ACHN (cell line): ENCODE results near the gene VWA5B2.

Source experiments
- DNase-seq: peaks from one replicate; pipeline ENCODE4 v3.0.0-alpha.2; 2015
- in situ Hi-C: cut with HindIII; loops from 2 replicates; pipeline ENCODE4 v1.10.0; 2017; ENCODE audit warnings: low sequenced_read_pairs, low pct_ligation_motif_present, low pct_unique_long_range_greater_than_20kb

VWA5B2 gene

DNA sequence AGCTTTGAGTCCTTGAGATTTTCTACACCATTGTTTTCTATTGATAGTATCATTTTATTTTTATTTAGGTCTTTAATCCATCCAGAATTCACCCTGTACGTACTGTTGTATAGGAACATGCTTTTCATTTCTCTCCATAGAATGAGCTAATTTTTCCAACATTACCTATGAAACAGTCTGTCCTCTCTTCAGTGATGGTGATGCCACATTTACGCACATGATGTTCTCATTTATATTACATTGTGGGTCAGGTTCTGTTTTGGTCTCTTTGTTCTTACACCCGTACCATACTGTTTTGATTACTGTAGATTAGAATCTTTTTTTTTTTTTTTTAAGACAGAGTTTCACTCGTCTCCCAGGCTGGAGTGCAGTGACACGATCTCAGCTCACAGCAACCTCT, 17.7 kb upstream of the VWA5B2 start:
- DNase-seq, result no peak

GRCh38 chr3:184218814-184219213, 10.6 kb upstream of the VWA5B2 start:
- in situ Hi-C loops, result no loop called here
- DNase-seq, result no peak

More for the DNA sequence above, 17.7 kb upstream of the VWA5B2 start:
- in situ Hi-C loops, result no loop called here

GRCh38 chr3:184222521-184222920, 6.9 kb upstream of the VWA5B2 start:
- DNase-seq, result no peak
- in situ Hi-C loops, result no loop called here

DNA sequence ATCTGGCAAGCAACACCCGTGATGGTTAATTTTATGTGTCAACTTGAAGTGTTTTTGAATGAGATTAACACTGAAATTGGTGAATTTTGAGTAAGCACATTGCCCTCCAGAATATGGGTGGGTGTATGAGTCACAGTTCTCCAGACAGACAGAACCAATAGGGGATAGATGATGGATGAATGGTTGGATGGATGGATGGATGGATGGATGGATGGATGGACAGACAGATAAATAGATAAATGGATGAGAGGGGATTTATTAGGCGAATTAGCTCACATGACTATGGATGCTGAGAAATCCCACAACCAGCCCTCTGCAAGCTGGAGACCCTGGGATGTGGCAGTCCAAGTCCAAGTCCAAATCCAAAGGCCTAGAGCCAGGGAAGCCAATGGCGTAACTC, 5.4 kb upstream of the VWA5B2 start:
- in situ Hi-C loops, result no loop called here

GRCh38 chr3:184227481-184227935, 1.9 kb upstream of the VWA5B2 start:
- in situ Hi-C loops, result no loop called here
- DNase-seq, result peak; percentile 36

More for the DNA sequence above, 5.4 kb upstream of the VWA5B2 start:
- DNase-seq, result no peak

DNA sequence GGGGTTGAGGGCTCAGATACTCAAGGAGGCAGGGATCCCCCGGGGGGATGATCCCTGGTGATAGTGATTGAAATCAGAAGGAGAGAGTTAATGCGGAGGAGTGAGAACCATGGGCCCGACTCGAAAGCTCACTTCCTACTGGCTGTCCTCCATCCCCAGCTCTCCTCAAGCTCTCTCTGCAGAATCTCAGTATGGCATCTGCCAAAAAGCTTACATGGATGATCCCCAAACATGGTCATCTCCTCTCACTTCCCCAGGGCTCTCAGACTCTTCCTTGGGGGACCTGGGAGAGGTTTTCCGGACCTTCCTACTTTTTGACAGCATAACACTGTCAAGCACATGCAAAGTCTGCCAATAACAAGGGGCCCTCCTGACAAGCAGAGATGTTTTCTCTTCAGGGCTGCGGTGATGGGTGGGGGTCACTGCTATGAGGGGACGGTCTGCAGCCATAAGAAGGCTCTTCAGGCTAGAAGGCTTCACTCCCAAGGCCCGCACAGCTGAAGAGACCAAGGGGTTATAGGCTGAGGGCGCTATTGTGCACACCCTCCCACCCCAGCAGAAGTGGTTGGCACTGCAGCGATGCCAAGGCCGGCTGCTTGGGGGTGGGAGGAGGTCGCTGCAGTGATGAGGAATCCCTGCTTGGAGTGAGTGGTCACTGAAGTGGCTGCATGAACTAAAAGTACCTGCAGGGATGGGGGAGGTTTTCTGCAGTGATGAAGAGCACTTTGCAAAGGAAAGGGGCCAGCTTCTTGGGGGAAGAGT, 828 bp upstream of the VWA5B2 start:
- in situ Hi-C loops, result no loop called here
- no peak for DNase-seq

DNA sequence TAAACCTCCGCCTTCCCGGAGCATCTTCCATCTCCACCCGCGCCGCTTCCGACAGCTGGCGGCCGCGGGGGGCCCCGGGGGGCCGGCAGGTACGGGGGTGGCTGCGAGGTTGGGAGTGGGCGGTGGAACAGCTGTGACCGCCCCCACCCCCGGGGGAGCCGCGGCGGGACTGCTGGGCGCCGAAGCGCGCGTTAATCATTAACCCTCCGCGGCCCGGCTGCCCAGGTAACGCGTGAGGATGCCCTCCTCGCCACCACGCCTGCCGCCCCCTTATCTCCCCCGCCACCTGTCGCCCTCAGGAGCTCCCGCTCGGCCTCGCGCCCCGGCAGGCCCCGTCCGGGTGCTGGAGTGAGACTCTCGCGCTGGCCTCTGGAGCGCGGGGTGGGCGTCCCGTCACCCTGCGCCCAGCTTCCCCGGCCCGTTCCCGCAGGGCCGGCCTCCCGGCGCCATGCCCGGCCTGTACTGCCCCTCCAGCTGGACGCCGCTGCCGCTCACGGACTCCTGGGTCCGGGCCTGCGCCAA, 757 bp downstream of the VWA5B2 start:
- in situ Hi-C loops, result no loop called here
- DNase-seq, result no peak

DNA sequence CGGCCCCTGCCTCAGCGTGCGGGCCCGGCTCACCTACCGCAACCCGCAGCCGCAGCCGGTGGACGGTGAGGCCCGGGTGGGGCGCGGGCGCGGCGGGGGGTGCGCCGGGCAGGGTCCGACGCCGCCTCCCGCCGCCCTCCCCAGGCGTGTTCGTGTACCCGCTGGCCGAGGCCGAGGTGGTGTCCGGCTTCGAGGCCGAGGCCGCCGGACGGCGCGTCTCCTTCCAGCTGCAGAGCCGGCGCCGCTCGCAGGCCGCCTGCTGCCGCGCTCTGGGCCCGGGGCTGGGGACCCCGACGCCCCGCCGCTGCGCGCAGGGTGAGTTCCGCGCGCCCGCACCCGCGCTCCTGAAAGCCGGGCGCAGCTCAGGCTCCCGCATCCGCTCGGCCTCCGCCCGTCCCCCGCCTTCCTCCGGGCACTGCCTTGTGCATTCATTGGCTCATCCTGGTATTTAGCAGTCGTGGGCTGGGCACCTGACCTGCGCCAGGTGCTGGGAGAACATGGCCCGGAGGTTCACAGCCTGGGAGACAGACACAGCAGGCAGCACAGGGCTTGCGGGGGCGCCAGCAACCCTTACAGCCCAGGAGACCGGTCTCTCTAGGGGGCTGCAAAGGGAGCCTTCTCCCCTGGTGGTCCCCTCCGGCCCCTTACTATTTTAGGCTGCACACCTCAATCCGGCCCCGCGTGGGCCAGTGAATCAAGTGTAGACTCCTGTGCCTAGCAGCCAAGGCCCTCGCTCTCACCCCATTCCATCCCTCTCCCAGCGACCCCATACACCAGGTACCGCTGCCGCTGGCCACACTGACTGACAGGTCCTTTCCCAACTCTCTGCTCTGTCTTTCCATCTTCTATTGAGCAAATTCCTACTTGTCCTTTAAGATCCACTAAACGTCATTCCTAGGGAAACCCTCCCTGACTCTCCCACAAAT, 1.5 kb downstream of the VWA5B2 start:
- DNase-seq, result no peak
- in situ Hi-C loops, result no loop called here

- no peak for DNase-seq
- in situ Hi-C loops, result no loop called here
Measured at GRCh38 chr3:184231671-184232070, 2.3 kb downstream of the VWA5B2 start.

DNA sequence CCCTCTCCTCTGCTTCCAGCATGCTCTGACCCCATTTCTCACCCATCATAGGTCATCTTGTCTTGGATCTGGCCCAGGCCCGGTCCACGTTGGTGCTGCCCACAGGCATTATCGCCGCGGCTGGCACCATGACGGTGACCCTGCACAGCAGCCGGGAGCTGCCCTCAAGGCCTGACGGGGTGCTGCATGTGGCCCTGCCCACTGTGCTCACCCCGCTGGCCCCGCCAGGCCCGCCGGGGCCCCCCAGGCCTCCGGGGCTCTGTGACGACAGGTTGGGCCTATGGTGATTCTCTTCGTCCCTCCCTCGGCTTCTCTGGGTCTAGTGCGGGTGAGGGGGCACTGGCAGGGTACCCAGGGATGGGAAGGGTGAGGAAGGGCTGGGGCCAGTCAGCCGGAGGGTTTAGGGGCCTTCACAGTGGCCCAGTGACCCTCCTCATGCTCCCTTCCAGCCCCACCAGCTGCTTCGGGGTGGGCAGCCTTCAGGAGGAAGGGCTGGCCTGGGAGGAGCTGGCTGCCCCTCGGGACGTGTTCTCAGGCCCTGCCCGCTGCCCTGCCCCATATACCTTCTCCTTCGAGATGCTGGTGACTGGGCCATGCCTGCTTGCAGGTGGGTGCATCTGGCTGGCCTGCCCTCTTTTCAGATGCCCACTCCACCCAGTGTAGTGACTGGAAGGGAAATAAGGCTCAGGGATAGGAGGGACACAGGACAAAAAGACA, 3.9 kb downstream of the VWA5B2 start:
- in situ Hi-C loops, result no loop called here
- DNase-seq, result no peak

- in situ Hi-C loops, result no loop called here
- DNase-seq, result peak; percentile 89
Measured at GRCh38 chr3:184234224-184234623, 4.8 kb downstream of the VWA5B2 start.

DNA sequence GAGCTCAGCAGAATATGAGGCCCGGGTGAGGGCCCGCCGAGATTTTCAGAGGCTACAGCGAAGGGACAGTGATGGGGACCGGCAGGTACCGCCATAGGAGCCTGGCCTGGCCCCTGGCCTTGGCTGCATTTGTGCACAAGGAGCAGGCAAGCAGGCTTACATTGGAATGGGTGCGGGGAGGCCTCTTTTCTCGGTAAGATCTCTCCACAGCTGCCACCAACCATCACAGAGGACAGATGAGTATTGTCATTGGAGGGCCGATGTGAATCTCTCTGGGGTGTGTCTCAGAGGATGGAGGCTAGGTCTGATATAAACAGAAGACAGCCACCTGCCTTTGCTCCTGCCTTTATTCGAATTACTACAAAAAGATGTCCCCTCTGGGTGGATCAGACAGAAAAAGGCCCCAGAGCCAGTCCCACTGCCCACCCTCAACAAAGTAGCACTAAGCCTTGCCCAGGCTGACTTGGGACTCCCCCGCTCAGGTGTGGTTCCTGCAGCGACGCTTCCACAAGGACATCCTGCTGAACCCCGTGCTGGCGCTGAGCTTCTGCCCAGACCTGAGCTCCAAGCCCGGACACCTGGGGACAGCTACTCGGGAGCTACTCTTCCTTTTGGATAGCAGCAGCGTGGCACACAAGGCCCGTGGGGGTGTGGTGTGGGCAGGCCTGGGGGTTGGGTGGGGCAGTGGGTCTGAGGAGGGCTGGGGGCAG, 5.4 kb downstream of the VWA5B2 start:
- no peak for DNase-seq
- in situ Hi-C loops, result no loop called here

GRCh38 chr3:184235381-184236032, 6.1 kb downstream of the VWA5B2 start:
- no peak for DNase-seq
- in situ Hi-C loops, result no loop called here

DNA sequence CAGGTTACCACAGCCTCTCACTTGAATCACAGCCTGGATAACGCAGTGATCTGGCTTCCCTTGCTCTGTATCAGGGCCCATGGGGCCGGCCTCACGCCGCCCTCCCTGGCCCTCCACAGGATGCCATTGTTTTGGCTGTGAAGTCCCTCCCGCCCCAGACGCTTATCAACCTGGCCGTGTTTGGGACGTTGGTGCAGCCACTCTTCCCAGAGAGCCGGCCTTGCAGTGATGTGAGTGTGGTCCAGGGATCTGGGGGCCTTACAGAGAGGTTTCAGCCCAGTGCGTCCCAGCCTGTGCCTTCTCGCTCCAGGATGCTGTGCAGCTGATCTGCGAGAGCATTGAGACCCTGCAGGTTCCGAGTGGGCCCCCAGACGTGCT, 6.6 kb downstream of the VWA5B2 start:
- no peak for DNase-seq
- in situ Hi-C loops, result no loop called here

- no peak for DNase-seq
- in situ Hi-C loops, result no loop called here
Measured at GRCh38 chr3:184236636-184237035, 7.3 kb downstream of the VWA5B2 start.

GRCh38 chr3:184237211-184237610, 7.8 kb downstream of the VWA5B2 start:
- in situ Hi-C loops, result no loop called here
- DNase-seq, result no peak

- DNase-seq, result no peak
- in situ Hi-C loops, result no loop called here
Measured at GRCh38 chr3:184237807-184238206, 8.4 kb downstream of the VWA5B2 start.
